ENCODE results near the gene ADPRHL1. TPM values are rescaled to one million over a fixed set of nuclear protein-coding genes. Genes with fewer than 3 reads are reported as not detected.
A peak's percentile ranks its signal among the peaks of the same experiment; 100 is the strongest.

ADPRHL1 gene
- total and polyA plus RNA-seq, 2 donors (not counting 1 experiment from before 2014, with no cell fraction given) = 0.59 to 1.5 TPM

DNA sequence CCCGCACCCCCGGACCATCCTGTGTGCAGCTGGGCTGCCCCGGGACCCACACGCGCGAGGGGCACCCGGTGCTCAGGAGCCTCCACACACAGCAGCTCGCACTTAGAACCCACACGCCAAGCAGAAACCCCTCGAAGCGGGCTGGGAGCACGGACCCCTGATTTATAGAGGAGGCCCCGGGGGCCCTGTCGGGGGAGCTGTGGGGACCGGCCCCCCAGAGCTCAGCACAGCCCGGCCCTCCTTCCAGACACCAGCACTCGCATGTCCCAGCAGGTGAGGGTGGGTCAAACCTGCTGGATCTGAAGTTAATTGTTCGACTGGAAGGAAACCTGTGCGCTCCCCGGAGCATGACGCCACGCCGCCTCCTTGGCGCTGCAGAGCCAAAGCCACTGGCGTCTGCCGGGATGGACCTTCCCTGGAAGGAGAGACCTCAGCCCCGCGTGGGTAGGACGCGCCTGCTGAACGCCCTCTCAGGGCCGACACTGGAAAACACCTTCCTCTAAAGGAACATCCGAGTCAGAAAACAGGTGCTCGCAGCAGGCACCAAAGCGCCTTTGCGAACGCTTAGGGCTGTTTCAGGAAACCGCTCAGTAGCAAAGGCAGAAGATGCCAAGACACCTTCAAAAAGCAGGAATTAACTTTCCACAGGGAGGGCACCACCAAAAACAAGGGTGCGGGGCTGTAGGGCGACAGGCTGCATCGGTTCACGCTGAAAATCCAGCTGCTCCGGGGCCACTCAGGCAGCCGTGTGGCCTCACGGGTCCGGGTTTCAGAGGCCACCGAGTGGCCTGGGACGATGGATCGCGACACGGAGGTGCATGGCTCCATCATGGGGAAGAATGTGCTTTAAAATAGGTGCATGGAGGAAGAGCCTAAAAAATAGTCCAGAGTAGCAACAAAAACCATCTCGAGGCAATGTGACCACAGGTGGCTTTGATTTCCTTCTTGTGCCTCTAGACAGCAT, 51.6 kb downstream of the ADPRHL1 start:
- Histone ChIP-seq H3K9me3 (ENCODE audit: control insufficient read depth, insufficient read depth, low read depth, low read length) (no peaks in the 10 kb centered on the region), H4K20me1 (ENCODE audit: control insufficient read depth, extremely low read depth, insufficient read depth, low read length) (no peaks in the 10 kb centered on the region), H3K4me2 (ENCODE audit: extremely low read depth, insufficient read depth, low read length) (no peak overlapping the region), H2AFZ (ENCODE audit: low read length) (no peak overlapping the region), H3K27ac (ENCODE audit: insufficient read depth, low read length) (no peak overlapping the region), H3K9ac (ENCODE audit: insufficient read depth, low read length) (no peak overlapping the region), H3K36me3 (ENCODE audit: control insufficient read depth, insufficient read depth, low read length) (no peaks in the 10 kb centered on the region), H3K4me3 (replicated peaks in 1 of 4; ENCODE audit: control extremely low read depth in 1 of 4, insufficient read depth in 1 of 4, low read depth in 3 of 4, low read length in 4 of 4) (no peak overlapping the region), H3K4me1 (ENCODE audit: control insufficient read depth, extremely low read depth, insufficient read depth, low read length) (no peaks in the 10 kb centered on the region), H3K79me2 (ENCODE audit: control insufficient read depth, insufficient read depth, low read length) (no peaks in the 10 kb centered on the region), H3K27me3 (ENCODE audit: control insufficient read depth, insufficient read depth, low read length) (no peaks in the 10 kb centered on the region)
- TF ChIP-seq, protein P1, sequence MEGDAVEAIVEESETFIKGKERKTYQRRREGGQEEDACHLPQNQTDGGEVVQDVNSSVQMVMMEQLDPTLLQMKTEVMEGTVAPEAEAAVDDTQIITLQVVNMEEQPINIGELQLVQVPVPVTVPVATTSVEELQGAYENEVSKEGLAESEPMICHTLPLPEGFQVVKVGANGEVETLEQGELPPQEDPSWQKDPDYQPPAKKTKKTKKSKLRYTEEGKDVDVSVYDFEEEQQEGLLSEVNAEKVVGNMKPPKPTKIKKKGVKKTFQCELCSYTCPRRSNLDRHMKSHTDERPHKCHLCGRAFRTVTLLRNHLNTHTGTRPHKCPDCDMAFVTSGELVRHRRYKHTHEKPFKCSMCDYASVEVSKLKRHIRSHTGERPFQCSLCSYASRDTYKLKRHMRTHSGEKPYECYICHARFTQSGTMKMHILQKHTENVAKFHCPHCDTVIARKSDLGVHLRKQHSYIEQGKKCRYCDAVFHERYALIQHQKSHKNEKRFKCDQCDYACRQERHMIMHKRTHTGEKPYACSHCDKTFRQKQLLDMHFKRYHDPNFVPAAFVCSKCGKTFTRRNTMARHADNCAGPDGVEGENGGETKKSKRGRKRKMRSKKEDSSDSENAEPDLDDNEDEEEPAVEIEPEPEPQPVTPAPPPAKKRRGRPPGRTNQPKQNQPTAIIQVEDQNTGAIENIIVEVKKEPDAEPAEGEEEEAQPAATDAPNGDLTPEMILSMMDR (conservative IDR thresholded peaks at IDR 0.05 in 1 of 2, IDR thresholded peaks at IDR 0.05 in 1 of 2; ENCODE audit: low read depth in 1 of 2, low read length in 2 of 2) = no peak
- DNase-seq (ENCODE audit: low read depth in 2 of 2) = no peak

- Histone ChIP-seq H3K27ac (ENCODE audit: insufficient read depth, low read length) (no peak overlapping the region), H2AFZ (ENCODE audit: low read length) (no peak overlapping the region), H3K4me1 (ENCODE audit: control insufficient read depth, extremely low read depth, insufficient read depth, low read length) (no peaks in the 10 kb centered on the region), H4K20me1 (ENCODE audit: control insufficient read depth, extremely low read depth, insufficient read depth, low read length) (no peaks in the 10 kb centered on the region), H3K4me3 (replicated peaks in 1 of 4; ENCODE audit: control extremely low read depth in 1 of 4, insufficient read depth in 1 of 4, low read depth in 3 of 4, low read length in 4 of 4) (no peak overlapping the region), H3K9me3 (ENCODE audit: control insufficient read depth, insufficient read depth, low read depth, low read length) (no peaks in the 10 kb centered on the region), H3K79me2 (ENCODE audit: control insufficient read depth, insufficient read depth, low read length) (no peaks in the 10 kb centered on the region), H3K4me2 (ENCODE audit: extremely low read depth, insufficient read depth, low read length) (no peak overlapping the region), H3K9ac (ENCODE audit: insufficient read depth, low read length) (no peak overlapping the region), H3K27me3 (ENCODE audit: control insufficient read depth, insufficient read depth, low read length) (no peaks in the 10 kb centered on the region), H3K36me3 (ENCODE audit: control insufficient read depth, insufficient read depth, low read length) (no peaks in the 10 kb centered on the region)
- DNase-seq (ENCODE audit: low read depth in 2 of 2) = no peak
- TF ChIP-seq EZH2 (IDR thresholded peaks at IDR 0.05; ENCODE audit: low read length, missing control alignments) = no peak
- TF ChIP-seq, protein P1 (conservative IDR thresholded peaks at IDR 0.05 in 1 of 2, IDR thresholded peaks at IDR 0.05 in 1 of 2; ENCODE audit: low read depth in 1 of 2, low read length in 2 of 2) = no peak
Observed at GRCh38 chr13:113400621-113401451, 52.5 kb downstream of the ADPRHL1 start.

GRCh38 chr13:113399755-113400149, 53.5 kb downstream of the ADPRHL1 start:
- H3K4me3 ChIP-seq (replicated peaks in 1 of 4; ENCODE audit: control extremely low read depth in 1 of 4, insufficient read depth in 1 of 4, low read depth in 3 of 4, low read length in 4 of 4) = no peak overlapping the region
- no peak overlapping the region for H2AFZ ChIP-seq (ENCODE audit: low read length)
- H3K4me2 ChIP-seq (ENCODE audit: extremely low read depth, insufficient read depth, low read length) = no peak overlapping the region
- H4K20me1 ChIP-seq (ENCODE audit: control insufficient read depth, extremely low read depth, insufficient read depth, low read length) = no peaks in the 10 kb centered on the region
- H3K36me3 ChIP-seq (ENCODE audit: control insufficient read depth, insufficient read depth, low read length) = no peaks in the 10 kb centered on the region
- peak in 1 of 2 donors; percentile 31 for DNase-seq (ENCODE audit: low read depth in 2 of 2)
- no peaks in the 10 kb centered on the region for H3K79me2 ChIP-seq (ENCODE audit: control insufficient read depth, insufficient read depth, low read length)
- no peak overlapping the region for H3K9ac ChIP-seq (ENCODE audit: insufficient read depth, low read length)
- H3K4me1 ChIP-seq (ENCODE audit: control insufficient read depth, extremely low read depth, insufficient read depth, low read length) = no peaks in the 10 kb centered on the region
- H3K27ac ChIP-seq (ENCODE audit: insufficient read depth, low read length) = no peak overlapping the region
- H3K9me3 ChIP-seq (ENCODE audit: control insufficient read depth, insufficient read depth, low read depth, low read length) = no peaks in the 10 kb centered on the region
- H3K27me3 ChIP-seq (ENCODE audit: control insufficient read depth, insufficient read depth, low read length) = no peaks in the 10 kb centered on the region
- TF ChIP-seq EZH2 (IDR thresholded peaks at IDR 0.05; ENCODE audit: low read length, missing control alignments) = no peak
- TF ChIP-seq, protein P1 (conservative IDR thresholded peaks at IDR 0.05 in 1 of 2, IDR thresholded peaks at IDR 0.05 in 1 of 2; ENCODE audit: low read depth in 1 of 2, low read length in 2 of 2) = no peak

Measured in fibroblast of lung (primary cell).